NCI-H2171 (cell line): ENCODE measurements around the gene FSIP1.

Source experiments
- DNase-seq: peaks from one replicate; lab custom pipeline; 2025; lab: John Stamatoyannopoulos, UW

The FSIP1 gene

DNA sequence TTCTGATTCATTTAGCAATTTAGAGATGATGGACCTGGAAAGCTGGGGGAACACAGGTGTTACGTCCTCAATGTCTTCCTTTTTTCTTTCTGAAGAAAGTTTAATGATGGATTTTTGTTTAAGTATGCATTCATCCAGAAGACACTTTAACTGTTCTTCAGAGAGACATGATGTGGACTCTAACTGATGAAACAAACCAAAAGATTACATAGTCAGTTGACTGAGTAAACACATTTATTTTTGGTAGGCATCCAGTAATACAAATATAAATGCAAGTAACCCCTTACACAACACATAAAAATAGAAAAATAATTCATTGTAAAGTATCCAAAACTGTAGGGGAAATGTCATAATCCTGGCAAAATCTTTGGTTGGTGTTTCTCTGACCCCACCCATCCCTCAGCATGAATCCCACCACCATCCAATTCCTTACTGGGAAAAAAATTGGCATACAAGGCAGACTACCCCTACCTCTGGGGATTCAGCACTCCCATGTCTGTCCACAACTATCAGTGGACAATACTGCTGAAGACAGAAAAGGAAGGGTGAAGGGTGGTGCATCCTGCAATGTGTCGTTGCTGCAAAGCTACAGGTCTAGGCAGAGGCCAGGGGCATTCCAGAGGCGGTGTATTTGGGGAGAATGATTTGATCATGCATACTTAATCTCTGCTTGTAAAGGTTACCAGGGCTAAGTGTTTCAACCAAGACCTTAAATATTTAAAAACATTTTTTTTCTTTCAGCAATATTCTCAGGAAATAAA lies 164.4 kb downstream of the FSIP1 start:
- DNase-seq: no peak

DNA sequence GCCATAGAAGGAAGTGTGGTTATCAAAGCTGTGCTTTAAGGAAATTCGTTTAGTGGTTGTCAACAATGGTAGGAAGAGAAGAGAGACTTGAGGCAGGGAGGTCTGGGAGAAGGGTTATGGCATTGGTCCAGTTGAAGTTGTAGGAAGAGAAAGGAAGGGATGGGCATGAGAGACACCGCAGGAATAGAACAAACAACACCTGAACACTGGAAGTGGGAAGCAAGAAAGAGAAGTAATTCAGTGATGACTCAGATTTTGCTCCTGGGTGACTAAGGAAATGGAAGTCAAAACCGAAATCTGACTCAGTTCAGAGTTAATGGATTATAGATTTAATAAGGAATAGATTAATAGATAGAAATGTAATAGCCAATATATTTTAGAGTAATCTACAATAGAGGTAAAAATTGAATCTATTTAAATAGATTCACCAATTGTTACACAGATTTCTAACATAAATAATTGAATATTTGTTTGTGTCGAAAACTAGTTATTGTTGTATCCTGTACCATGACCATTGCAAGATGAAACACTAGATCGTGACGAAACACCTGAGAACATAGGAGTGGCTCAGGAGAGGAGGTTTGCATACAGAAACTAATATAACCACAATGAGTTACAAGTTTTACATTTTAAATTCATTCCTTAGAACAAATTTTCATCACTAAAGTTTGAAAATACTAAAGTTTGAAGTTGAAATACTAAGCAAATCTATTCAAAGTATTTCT lies 165.7 kb downstream of the FSIP1 start:
- no peak for DNase-seq

DNA sequence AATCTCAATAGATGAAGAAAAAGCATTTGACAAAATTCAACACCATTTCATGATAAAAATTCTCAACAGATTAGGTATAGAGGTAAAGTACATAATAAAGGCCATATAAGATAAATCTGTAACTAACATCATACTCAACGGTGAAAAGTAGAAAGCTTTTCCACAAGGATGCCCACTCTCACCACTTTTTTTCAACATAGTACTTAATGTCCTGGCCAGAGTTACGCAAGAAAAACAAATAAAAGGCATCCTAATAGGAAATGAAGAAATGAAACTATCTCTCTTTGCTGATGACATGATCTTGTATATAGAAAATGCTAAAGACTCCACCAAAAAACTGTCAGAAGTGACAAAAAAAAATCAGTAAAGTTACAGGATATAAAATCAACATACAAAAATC lies 168.8 kb downstream of the FSIP1 start:
- DNase-seq: no peak

DNA sequence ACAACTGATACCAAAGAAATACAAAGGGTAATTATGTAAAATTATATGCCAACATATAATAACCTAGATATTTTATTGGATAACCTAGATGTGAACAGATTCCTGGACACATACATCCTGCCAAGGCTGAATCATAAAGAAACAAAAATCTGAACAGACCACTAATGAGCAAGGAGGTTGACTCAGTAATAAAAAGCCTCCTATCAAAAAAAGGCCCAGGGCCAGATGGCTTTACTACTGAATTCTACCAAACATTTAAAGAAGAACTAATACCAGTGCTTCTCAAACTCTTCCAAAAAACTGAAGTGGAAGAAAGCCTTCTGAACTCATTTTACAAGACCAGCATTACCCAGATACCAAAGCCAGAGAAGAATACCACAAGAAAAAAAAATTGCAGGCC lies 169.4 kb downstream of the FSIP1 start:
- no peak for DNase-seq

DNA sequence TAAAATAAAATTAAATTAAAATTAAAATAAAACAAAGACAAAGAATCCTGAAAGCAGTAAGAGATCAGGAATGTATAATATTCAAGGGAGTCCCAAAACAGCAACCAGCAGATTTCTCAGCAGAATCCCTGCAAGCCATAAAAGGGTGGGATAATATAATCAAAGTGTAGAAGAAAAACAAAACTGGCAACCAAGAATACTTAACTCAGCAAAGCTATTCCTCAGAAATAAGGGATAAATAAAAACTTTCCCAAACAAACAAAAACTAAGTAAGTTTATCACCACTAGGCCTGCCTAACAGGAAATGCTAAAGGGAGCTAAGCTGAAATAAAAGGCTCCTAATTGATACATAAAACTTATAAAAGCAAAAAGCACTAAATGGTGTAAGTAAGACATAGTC lies 172.0 kb downstream of the FSIP1 start:
- DNase-seq: no peak

DNA sequence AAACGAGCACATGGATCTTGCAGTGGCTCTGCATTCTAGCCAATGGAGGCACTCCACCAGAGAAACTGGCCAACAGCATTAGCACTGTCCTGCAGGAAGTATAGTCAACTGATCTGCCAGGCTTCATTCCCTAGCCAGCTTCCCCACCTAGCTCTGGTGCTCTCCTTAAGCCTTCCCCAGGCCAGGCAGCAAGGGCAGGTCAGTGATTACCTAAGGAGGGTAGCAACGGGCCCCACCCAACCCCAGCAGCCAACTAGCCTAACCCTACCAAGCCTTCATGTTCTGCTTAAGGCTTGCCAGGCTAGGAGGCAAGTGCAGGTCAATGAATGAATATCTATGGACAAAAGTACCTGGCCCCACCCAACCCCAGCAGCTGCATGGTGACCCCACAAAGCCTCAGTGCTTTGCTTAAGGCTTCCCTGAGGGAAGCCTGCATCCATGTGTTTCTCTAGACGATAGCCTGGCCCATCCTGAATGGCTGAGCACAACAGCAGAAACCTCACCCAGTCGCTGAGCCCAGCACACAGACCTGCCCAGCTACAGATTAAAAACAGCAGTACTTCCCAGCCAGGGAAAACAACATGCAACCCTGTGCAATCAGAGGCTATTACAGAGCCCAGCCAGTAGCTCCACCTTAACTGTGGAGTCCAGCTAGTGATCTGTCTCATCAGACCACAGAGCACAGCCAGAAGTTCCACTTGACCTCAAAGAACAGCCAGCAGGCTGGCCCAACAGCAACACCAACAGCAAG lies 173.3 kb downstream of the FSIP1 start:
- DNase-seq: no peak

DNA sequence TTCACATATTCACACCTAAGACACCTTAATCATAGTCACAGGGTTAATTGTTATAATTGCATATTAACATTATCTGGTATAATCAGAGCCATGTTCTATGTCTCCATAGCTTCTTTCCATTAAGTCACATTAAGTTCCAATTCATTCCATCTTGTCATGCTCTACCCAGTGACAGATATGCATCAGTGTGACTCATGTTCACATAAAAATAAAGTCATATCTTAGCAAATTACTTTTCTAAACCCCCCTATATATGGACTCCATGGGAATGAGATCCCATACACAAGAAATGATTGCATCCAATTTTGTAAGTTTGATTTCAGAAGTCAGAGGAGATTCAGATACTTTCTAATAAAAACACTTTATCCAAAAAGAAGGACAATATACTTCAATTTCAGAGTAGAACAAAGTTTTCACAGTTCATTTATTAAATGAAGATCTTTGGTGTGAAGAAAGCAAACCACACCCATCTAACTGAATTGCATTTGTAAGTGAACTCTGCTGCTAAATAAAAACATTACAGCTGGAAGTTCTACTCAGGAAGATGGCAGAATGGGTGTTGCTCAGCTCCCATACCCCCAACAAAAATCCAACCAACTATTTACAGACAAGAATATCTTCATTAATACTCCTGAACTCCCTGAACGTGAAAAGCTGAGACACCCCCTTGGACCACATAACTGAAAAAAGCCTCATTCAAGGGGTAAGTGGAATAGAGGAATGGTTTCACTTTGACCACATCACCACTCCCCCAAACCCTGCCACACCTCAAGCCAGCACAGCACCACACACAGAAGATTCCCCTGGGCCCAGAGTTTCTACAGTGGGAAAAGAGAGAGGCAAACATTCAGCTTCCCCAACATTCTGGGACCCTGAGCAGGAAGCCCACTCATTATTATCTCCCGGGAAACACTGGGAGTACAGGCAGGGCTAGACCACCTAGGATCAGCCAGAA lies 174.2 kb downstream of the FSIP1 start:
- no peak for DNase-seq

DNA sequence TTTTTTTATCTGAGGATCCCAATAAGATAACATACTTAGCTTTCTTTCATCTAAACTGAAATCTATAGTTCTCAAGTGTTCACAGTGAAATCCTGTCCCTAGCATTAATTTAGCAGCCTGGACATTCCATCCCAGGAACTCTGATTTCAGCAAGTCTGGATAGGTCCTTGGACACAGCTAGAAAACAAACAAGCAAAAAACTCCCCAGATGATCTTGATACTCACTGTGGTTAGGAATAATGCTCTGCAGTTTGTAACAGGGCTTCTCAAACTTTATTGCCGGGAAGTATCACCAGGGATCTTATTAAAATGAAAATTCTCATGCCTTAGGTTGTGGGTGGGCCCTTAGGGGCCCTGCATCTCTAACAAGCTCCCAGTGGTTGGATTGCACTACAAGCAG lies 177.5 kb downstream of the FSIP1 start:
- no peak for DNase-seq

DNA sequence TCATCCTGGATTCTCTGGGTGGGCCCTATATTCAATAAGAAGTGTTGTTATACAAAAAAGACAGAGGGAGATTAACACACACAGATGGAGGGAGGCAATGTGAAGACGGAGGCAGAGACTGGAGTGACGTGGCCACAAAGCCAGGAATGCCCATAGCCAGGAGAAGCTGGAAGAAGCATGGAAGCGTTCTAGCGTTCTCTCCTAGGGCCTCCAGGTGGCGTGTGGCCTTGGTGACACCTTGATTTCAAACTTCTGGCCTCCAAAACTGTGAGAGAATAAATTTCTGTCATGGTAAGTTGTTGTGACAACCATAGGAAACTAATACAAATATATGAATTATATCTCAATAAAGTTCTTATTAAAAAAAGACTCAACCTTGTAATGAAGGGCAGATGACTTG lies 180.5 kb downstream of the FSIP1 start:
- no peak for DNase-seq

DNA sequence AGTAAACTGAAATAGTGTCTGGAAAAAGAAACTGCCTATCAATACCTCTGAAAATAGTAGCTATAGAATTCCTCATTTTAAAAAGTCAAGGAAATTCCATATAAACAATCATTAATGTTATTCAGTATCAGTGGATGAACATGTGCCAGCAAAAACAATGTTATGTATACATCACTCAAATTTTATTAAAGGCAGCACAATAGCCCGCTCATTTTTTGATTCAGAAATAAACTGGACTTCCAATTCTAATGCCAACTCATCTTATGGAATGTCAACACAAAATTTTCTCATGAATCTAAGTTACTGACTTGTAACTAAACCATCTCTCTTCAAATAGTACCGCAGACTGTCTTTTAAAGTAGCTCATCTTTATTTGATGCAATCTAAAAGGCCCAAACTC lies 182.8 kb downstream of the FSIP1 start:
- DNase-seq: no peak

DNA sequence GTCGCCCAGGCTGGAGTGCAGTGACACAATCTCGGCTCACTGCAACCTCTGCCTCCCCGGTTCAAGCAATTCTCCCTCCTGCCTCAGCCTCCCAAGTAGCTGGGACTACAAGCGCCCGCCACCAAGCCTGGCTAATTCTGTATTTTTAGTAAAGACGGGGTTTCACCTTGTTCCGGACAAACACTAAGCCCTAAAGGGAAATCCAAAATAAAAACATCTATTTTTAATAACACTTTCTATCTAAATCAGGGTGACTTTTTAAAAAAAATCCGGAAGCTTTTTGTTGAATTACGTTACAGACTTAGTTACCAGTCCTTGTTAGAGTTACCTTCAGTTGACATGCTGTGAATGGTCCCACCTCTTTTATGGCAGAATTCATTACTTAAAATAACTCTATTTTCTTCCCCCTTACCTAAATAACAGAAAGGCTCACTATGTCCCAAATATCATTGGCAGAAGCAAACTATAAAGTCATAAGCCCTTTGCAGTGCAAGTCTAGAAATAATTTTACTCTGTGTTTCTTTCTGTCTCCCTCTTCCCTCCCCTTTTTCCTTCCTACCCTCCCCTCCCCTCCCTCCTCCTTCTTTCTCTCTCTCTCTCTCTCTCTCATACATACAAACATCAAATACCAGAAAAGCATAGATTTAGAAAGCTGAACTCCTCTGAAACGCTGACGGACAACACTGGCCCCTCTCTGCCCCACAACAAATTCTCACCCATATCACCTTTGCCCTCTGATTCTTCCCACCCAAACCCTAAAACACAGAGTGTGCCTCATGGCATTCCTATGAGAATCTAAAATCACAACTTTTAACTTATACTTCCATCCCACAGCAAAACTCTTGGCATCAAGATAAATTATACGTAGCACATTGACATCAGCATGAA lies 183.4 kb downstream of the FSIP1 start:
- no peak for DNase-seq

DNA sequence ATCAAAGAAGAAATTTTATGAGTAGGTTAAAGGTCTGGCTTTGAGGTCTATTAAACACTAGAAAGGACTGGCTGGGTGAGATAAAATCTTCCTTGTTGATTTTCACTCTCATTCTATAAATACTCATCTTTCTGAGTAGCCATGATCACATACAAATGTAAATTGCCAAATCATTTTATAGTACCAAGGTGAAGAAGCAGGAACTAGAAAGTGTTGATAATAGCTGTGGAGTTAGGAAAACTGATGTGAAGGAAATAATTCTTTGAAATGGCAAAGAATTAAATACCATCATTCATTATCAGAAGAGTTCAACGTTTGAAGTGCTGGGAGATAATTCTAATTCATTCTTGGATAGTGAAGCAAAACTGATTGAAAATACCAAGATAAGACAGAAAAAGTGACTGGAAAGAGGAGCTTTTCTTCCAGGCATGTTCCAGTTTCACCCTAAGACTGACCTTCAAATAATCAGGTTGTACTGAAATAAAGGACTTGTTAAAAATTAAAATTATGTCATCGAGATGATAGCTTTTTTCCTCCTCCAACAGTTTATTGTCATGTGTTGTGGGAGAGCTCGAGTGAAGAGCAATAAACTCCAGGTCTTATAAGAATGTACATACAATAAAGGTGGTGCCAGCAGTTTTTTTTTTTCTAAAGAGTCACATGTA lies 184.3 kb downstream of the FSIP1 start:
- DNase-seq: no peak

DNA sequence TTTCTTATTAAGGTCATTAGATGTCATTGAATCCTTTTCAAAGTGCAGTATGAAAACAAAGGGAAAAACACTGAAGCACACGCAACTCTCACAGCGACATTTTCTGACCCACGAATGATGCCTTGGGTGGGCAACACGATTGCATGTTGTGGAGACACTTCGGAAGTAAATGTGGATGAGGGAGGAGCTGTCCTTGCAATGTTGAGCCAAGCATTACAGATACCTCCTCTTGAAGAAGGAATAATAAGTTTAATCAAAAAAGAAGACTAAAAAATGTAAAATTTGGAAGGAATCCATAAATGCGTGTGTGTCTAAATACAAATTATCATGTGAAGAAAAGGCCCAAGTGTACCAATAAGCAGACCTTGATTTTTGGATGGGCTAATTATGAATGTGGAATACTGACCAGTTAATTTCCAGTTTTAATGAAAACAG lies 184.9 kb downstream of the FSIP1 start:
- DNase-seq: no peak

DNA sequence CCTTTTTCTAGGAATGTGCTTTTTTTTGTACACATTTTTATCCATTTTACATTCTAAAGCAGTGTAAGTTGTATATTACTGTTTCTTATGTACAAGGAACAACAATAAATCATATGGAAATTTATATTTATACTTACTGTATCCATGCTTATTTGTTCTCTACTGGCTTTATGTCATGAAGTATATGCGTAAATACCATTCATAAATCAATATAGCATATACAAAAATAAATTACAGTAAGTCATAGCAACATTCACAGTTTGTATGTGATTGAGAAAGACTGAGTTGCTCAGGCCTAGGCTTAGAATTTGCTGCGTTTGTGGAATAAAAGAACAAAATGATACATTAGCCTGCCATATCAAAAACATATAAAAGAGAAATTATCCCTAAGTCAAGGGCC lies 185.3 kb downstream of the FSIP1 start:
- no peak for DNase-seq

DNA sequence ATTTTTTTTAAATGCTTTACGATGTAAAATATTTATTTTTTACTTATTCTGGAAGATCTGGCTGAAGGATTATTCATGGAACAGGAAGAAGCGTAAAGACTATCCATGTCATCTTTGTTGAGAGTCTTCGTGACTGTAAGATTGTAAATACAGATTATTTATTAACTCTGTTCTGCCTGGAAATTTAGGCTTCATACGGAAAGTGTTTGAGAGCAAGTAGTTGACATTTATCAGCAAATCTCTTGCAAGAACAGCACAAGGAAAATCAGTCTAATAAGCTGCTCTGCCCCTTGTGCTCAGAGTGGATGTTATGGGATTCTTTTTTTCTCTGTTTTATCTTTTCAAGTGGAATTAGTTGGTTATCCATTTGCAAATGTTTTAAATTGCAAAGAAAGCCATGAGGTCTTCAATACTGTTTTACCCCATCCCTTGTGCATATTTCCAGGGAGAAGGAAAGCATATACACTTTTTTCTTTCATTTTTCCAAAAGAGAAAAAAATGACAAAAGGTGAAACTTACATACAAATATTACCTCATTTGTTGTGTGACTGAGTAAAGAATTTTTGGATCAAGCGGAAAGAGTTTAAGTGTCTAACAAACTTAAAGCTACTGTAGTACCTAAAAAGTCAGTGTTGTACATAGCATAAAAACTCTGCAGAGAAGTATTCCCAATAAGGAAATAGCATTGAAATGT lies 186.1 kb downstream of the FSIP1 start:
- no peak for DNase-seq

DNA sequence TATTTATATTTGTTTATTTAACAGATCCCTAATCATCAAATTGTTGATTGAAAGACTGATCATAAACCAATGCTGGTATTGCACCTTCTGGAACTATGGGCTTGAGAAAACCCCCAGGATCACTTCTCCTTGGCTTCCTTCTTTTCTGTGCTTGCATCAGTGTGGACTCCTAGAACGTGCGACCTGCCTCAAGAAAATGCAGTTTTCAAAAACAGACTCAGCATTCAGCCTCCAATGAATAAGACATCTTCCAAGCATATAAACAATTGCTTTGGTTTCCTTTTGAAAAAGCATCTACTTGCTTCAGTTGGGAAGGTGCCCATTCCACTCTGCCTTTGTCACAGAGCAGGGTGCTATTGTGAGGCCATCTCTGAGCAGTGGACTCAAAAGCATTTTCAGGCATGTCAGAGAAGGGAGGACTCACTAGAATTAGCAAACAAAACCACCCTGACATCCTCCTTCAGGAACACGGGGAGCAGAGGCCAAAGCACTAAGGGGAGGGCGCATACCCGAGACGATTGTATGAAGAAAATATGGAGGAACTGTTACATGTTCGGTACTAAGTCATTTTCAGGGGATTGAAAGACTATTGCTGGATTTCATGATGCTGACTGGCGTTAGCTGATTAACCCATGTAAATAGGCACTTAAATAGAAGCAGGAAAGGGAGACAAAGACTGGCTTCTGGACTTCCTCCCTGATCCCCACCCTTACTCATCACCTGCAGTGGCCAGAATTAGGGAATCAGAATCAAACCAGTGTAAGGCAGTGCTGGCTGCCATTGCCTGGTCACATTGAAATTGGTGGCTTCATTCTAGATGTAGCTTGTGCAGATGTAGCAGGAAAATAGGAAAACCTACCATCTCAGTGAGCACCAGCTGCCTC lies 187.1 kb downstream of the FSIP1 start:
- DNase-seq: no peak

DNA sequence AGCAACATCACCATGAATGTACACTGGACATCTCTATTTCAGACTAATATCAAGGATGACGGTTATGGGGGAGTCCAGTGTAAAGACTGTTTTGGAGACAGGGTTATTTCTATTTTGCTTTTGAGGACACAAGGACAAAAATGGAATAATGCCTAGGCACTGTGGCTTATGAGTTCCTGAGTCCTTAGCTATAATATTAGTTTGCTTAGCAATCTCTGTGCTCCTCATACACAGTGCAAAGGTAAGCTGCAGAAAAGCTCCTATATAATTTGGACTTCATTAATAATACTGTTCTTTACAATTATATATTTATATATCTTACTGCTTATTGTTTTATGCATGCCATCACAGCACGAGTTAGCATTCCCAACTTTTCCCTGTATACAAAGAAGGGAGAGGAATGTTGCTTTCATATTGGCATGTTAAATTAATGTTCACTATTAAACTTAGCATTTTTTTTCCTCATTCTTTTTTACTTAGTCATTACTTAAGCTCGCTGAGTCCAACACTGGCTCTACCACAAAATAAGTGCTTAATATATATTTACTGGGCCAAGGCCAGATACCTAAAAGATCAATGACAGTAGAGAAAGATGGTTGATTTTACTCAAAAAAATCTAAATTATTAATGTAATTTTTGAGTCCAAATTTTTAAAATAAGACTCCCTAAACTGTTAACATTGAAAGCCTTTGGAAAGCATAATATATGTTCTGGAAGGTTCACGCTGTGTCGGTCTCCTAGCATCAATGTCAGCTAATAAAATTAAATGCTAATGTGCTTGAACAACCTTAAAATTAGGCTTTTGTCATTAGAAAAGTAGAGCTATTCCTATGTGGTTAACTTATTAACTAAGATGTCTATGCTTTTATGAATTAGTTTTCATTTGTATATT lies 187.9 kb downstream of the FSIP1 start:
- DNase-seq: no peak
